GM08714 (cell line): ENCODE results near the gene ORMDL2.
"Not testable (repeated sequence)": the region's sequence is repeated elsewhere in the genome, so short reads cannot be mapped to it uniquely, and the experiment has no call there.

Source experiments
- H3K4me3 ChIP-seq: fragments of 200-500 bp; sonication (Bioruptor generic); 2 replicates; pipeline ENCODE4 v1.5.1; 2014; ENCODE audit warnings: mild to moderate bottlenecking, low read length, inconsistent platforms
- ZNF274 ChIP-seq: IDR thresholded peaks from 2 replicates; pipeline ENCODE4 v1.6.1; 2012; ENCODE audit warnings: mild to moderate bottlenecking, low read depth, low read length

ORMDL2 gene

GRCh38 chr12:55861396-55861795 is 43.6 kb downstream of the ORMDL2 start:
- no peak overlapping the region for H3K4me3 ChIP-seq
- no peak for TF ChIP-seq ZNF274

DNA sequence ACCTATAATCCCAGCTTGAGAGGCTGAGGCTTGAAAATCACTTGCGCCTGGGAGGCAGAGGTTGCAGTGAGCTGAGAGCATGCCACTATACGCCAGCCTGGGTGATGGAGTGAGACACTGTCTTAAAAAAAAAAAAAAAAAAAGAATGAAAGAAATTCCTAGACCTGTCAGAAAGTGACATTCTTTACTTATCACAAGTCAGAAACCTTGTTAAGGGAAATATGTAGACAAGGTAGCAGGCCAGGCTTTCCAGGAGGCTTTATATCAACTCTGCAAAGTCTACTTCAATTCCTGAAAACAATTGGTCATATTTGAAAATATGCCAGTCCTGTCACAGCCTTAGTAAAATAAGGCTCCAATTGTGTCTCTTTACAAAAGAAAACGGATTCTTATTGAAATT is 44.0 kb downstream of the ORMDL2 start:
- no peak overlapping the region for H3K4me3 ChIP-seq
- TF ChIP-seq ZNF274: no peak

DNA sequence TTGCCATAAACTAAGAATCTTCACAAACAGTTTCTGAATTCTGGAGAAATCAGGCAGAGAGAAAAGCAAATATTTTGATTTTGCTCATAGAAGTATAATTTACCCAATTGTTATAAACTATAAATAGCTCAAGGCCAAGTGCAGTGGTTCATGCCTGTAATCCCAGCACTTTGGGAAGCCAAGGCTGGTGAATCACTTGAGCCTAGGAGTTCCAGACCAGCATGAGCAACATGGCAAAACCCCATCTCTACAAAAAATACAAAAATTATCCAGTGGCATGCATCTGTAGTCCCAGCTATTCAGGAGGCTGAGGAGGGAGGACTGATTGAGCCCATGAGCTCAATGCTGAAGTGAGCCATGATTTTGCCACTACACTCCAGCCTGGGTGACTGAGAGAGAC is 44.4 kb downstream of the ORMDL2 start:
- TF ChIP-seq ZNF274: no peak
- H3K4me3 ChIP-seq: no peak overlapping the region

DNA sequence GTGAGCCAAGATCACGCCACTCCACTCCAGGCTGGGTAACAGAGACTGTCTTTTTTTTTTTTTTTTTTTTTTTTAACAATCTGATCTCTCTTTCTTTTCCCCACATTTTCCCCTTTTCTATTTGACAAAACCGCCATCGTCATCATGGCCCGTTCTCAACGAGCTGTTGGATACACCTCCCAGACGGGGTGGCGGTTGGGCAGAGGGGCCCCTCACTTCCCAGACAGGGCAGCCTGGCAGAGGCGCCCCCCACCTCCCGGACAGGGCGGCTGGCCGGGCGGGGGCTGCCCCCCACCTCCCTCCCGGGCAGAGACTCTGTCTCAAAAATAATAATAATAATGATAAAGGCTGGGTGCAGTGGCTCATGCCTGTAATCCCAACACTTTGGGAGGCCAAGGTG is 45.1 kb downstream of the ORMDL2 start:
- H3K4me3 ChIP-seq: not testable (repeated sequence)

- no peak for TF ChIP-seq ZNF274
- no peak overlapping the region for H3K4me3 ChIP-seq
Measured at GRCh38 chr12:55865327-55865726, 47.5 kb downstream of the ORMDL2 start.

DNA sequence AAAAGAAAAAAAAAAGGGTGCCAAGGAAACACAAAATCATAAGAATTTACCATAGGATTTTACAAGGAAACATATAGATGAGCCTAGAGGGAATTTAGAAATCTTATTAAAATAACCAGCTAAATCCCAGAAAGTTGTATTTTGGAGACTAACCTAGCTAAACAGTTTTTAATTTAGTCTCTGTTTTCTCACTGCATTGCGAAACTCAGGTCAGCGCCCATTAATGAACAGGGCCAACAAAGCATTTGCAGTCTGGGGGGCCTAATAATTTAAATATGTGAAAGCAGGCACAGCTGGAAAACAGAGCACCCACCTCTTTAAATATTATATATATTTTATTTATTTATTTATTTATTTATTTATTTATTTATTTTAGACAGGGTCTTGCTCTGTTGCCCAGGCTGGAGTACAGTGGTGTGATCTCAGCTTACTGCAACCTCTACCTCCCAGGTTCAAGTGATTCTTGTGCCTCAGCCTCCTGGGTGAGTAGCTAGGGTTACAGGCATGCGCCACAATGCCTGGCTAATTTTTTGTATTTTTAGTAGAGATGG is 48.7 kb downstream of the ORMDL2 start:
- not testable (repeated sequence) for H3K4me3 ChIP-seq
